HCT116 (cell line): Measurements from ENCODE around the gene CABP1.

Experiments used
- EZH2 ChIP-seq: fragments of 200-600 bp; sonication (generic); IDR thresholded peaks from 2 replicates; pipeline ENCODE4 v1.6.1; 2017; ENCODE audit warnings: antibody characterized with exemption, mixed run types
- POLR2AphosphoS5 ChIP-seq: IDR thresholded peaks from 2 replicates; pipeline ENCODE4 v1.6.1; 2011; ENCODE audit warnings: mild to moderate bottlenecking, low read depth, low read length, moderate library complexity
- TCF7L2 ChIP-seq: IDR thresholded peaks from 2 replicates; pipeline ENCODE4 v1.7.0; 2011; ENCODE audit warnings: borderline replicate concordance, inconsistent platforms; ENCODE audit not compliant: insufficient read depth, insufficient read length; ENCODE audit errors: extremely low read depth
- YY1 ChIP-seq: IDR thresholded peaks from 2 replicates; pipeline ENCODE4 v1.6.1; 2011; ENCODE audit warnings: low read length, low read depth, moderate library complexity, mild to moderate bottlenecking; ENCODE audit not compliant: insufficient replicate concordance; ENCODE audit errors: extremely low read depth
- TF ChIP-seq, protein P1 (sequence below), 3 experiments: fragments of 200-600 bp in 1 of 3; sonication (generic) in 1 of 3; IDR thresholded peaks in 2 of 3; conservative IDR thresholded peaks in 1 of 3; 2 replicates each; pipeline ENCODE4 v1.5.1; 2012 to 2017; ENCODE audit warnings: low read depth in 2 of 3, low read length in 2 of 3, antibody characterized with exemption in 1 of 3, borderline replicate concordance in 1 of 3, control low read depth in 1 of 3, mild to moderate bottlenecking in 1 of 3, mixed read lengths in 1 of 3, mixed run types in 1 of 3, moderate library complexity in 1 of 3; ENCODE audit not compliant: insufficient read depth in 1 of 3
- TF ChIP-seq, protein P2 (sequence below): IDR thresholded peaks from 2 replicates; pipeline ENCODE4 v1.6.1; 2012

DNA sequence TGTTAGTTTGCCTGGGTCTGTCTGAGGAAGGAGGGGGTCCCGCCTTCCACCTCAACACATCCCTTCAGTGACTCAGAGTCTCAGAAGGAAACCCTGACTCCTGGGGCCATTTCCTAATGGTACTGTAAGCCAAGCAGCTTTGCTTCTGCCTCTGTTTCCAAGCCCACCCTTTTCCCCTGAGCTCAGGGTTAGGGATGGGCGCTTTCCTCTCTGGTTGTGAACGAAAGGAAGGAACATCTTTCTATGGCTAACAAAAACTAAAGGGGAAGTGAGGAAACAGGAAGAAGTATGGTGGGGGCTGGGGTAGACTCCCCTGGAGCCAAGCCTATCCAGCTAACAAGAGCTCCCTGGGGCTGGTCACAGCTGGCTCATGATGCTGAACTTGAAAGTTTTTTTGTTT lies 58.2 kb downstream of the CABP1 start:
- TF ChIP-seq, protein P1, sequence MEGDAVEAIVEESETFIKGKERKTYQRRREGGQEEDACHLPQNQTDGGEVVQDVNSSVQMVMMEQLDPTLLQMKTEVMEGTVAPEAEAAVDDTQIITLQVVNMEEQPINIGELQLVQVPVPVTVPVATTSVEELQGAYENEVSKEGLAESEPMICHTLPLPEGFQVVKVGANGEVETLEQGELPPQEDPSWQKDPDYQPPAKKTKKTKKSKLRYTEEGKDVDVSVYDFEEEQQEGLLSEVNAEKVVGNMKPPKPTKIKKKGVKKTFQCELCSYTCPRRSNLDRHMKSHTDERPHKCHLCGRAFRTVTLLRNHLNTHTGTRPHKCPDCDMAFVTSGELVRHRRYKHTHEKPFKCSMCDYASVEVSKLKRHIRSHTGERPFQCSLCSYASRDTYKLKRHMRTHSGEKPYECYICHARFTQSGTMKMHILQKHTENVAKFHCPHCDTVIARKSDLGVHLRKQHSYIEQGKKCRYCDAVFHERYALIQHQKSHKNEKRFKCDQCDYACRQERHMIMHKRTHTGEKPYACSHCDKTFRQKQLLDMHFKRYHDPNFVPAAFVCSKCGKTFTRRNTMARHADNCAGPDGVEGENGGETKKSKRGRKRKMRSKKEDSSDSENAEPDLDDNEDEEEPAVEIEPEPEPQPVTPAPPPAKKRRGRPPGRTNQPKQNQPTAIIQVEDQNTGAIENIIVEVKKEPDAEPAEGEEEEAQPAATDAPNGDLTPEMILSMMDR (IDR thresholded peaks at IDR 0.05 in 2 of 3, conservative IDR thresholded peaks at IDR 0.05 in 1 of 3; ENCODE audit: borderline replicate concordance in 1 of 3, insufficient read depth in 1 of 3, low read depth in 2 of 3, low read length in 2 of 3) = no peak
- no peak for TF ChIP-seq EZH2
- TF ChIP-seq POLR2AphosphoS5 = no peak
- no peak for TF ChIP-seq TCF7L2
- TF ChIP-seq YY1 = no peak
- TF ChIP-seq, protein P2, sequence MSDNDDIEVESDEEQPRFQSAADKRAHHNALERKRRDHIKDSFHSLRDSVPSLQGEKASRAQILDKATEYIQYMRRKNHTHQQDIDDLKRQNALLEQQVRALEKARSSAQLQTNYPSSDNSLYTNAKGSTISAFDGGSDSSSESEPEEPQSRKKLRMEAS = no peak
